T-helper 2 cell (primary cell): ENCODE data around the gene PEX12.
"Not testable (repeated sequence)": the region's sequence is repeated elsewhere in the genome, so short reads cannot be mapped to it uniquely, and the experiment has no call there.

Source experiments
- DNase-seq, 5 experiments: peaks; one replicate each; pipeline versions ENCODE4 v3.0.0 to v3.0.0-alpha.2; 2012 to 2022
- total RNA-seq, 2 donors: gene quantifications; one replicate each; lab custom pipeline; 2026; lab: John Stamatoyannopoulos, UW

PEX12 gene
- total RNA-seq, result 5.9 to 8.6 reads per million in 2 donors

GRCh38 chr17:35578197-35578928 lies at the start of gene PEX12:
TSS of gene PEX12 (minus strand) at chr17:35578571. CDS start at chr17:35578021, 550 bp downstream.
- DNase-seq, result peak; percentile 57 to 96 (median 83)

GRCh38 chr17:35627417-35627816 lies 49.0 kb upstream of the PEX12 start:
- DNase-seq, result no peak

- no peak for DNase-seq
Measured at GRCh38 chr17:35621768-35622167, 43.4 kb upstream of the PEX12 start.

GRCh38 chr17:35618628-35619027 lies 40.3 kb upstream of the PEX12 start:
- no peak for DNase-seq

GRCh38 chr17:35617505-35617904 lies 39.1 kb upstream of the PEX12 start:
- no peak for DNase-seq

- DNase-seq, result no peak
Measured at GRCh38 chr17:35616536-35616935, 38.2 kb upstream of the PEX12 start.

GRCh38 chr17:35614810-35615209 lies 36.4 kb upstream of the PEX12 start:
- DNase-seq, result no peak

GRCh38 chr17:35612924-35613521 lies 34.7 kb upstream of the PEX12 start:
- DNase-seq, result peak in 2 of 5 experiments; percentile 5 to 55

GRCh38 chr17:35610746-35611145 lies 32.4 kb upstream of the PEX12 start:
- not testable (repeated sequence) for DNase-seq

- no peak for DNase-seq
Measured at GRCh38 chr17:35609831-35610230, 31.5 kb upstream of the PEX12 start.

- no peak for DNase-seq
Measured at GRCh38 chr17:35607239-35607847, 29.0 kb upstream of the PEX12 start.

- no peak for DNase-seq
Measured at GRCh38 chr17:35605678-35606077, 27.3 kb upstream of the PEX12 start.

- DNase-seq, result no peak
Measured at GRCh38 chr17:35603674-35604073, 25.3 kb upstream of the PEX12 start.

GRCh38 chr17:35597604-35598003 lies 19.2 kb upstream of the PEX12 start:
- DNase-seq, result no peak

- DNase-seq, result no peak
Measured at GRCh38 chr17:35596530-35597233, 18.3 kb upstream of the PEX12 start.

- DNase-seq, result no peak
Measured at GRCh38 chr17:35596072-35596471, 17.7 kb upstream of the PEX12 start.

GRCh38 chr17:35588196-35588920 lies 10.0 kb upstream of the PEX12 start:
- DNase-seq, result peak in 1 of 5 experiments; percentile 78

GRCh38 chr17:35587074-35587961 lies 8.9 kb upstream of the PEX12 start, which contains the start of gene AP2B1:
TSS of gene AP2B1 (plus strand) at chr17:35587322. CDS start at chr17:35594031, 6,709 bp downstream.
- peak; percentile 85 to 99 (median 94) for DNase-seq

- no peak for DNase-seq
Measured at GRCh38 chr17:35586569-35587073, 8.2 kb upstream of the PEX12 start.

GRCh38 chr17:35584061-35584460 lies 5.7 kb upstream of the PEX12 start:
- no peak for DNase-seq

GRCh38 chr17:35578929-35579432 lies 610 bp upstream of the PEX12 start:
- DNase-seq, result peak in 1 of 5 experiments; percentile 57
